NCI-H774 (cell line): ENCODE data around the gene PDXK.

Experiments
- DNase-seq: peaks from one replicate; lab custom pipeline; 2025; lab: John Stamatoyannopoulos, UW

Gene PDXK

GRCh38 chr21:43743947-43744346, 25.0 kb downstream of the PDXK start:
- DNase-seq, result no peak

GRCh38 chr21:43744725-43745124, 25.8 kb downstream of the PDXK start:
- DNase-seq, result no peak

GRCh38 chr21:43745772-43746517, 27.0 kb downstream of the PDXK start:
- no peak for DNase-seq

- DNase-seq, result no peak
These were observed 29.7 kb downstream of the PDXK start for GRCh38 chr21:43748622-43749021.

- no peak for DNase-seq
These were observed 30.8 kb downstream of the PDXK start for GRCh38 chr21:43749651-43750262.

- no peak for DNase-seq
These were observed 31.6 kb downstream of the PDXK start for GRCh38 chr21:43750339-43751033.

- DNase-seq, result no peak
These were observed 33.1 kb downstream of the PDXK start for GRCh38 chr21:43751955-43752591.

GRCh38 chr21:43752758-43753438, 34.0 kb downstream of the PDXK start:
- DNase-seq, result no peak

GRCh38 chr21:43753439-43753799, 34.5 kb downstream of the PDXK start:
- DNase-seq, result no peak

GRCh38 chr21:43754948-43755781, 36.2 kb downstream of the PDXK start:
- no peak for DNase-seq

- no peak for DNase-seq
These were observed 37.1 kb downstream of the PDXK start for GRCh38 chr21:43755820-43756594.

GRCh38 chr21:43757601-43758000, 38.7 kb downstream of the PDXK start:
- DNase-seq, result no peak

- DNase-seq, result no peak
These were observed 39.2 kb downstream of the PDXK start for GRCh38 chr21:43758111-43758641.

GRCh38 chr21:43758811-43759210, 39.9 kb downstream of the PDXK start:
- DNase-seq, result no peak

GRCh38 chr21:43759651-43760050, 40.7 kb downstream of the PDXK start:
- no peak for DNase-seq

GRCh38 chr21:43760391-43760958, 41.5 kb downstream of the PDXK start:
- no peak for DNase-seq

- no peak for DNase-seq
These were observed 43.0 kb downstream of the PDXK start for GRCh38 chr21:43761886-43762285.

GRCh38 chr21:43762303-43763128, 43.6 kb downstream of the PDXK start:
- DNase-seq, result no peak
